ENCODE results near the gene TTC16.

TTC16 gene

DNA sequence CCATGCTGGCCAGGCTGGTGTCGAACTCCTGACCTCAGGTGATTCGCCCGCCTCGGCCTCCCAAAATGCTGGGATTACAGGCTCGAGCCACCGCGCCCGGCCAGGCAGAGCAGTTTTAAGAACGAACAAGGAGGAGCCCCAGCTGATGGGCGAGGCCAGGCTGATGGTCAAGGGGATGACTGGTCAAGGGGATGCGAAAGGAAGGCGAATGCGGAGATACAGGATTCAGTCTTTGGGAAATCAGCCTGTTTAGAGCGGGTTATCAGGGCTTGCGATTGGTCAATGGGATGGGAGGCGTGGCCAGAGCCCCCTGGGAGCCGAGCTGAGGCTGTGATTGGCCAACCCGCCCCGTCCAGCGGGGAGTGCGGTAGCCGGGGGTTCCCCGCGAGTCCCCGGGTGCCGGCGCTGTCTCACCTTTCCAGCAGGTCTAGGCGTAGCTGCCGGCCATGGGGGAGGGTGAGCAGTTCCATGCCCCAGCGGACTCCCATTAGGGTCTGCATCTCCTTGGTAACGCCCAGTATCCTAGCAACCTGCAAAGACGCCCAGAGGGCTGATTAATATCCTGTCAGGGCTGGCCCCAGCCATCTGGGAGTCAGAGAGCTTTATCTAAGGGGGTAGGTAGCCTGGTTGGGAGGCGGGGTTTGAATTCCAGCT, 26.7 kb downstream of the TTC16 start:
- ChIA-PET CTCF (interaction anchor here (0.6 to 9.5 kb wide), 12 partner anchors 7 to 217 kb away, joined by 3 to 115 read pairs (median 4); partner anchors contain the start of genes CDK9 and TOR2A), POLR2A (no interaction called here)
- DNase-seq (ENCODE audit: low read depth, low spot score) = no peak
- TF ChIP-seq, protein P1, sequence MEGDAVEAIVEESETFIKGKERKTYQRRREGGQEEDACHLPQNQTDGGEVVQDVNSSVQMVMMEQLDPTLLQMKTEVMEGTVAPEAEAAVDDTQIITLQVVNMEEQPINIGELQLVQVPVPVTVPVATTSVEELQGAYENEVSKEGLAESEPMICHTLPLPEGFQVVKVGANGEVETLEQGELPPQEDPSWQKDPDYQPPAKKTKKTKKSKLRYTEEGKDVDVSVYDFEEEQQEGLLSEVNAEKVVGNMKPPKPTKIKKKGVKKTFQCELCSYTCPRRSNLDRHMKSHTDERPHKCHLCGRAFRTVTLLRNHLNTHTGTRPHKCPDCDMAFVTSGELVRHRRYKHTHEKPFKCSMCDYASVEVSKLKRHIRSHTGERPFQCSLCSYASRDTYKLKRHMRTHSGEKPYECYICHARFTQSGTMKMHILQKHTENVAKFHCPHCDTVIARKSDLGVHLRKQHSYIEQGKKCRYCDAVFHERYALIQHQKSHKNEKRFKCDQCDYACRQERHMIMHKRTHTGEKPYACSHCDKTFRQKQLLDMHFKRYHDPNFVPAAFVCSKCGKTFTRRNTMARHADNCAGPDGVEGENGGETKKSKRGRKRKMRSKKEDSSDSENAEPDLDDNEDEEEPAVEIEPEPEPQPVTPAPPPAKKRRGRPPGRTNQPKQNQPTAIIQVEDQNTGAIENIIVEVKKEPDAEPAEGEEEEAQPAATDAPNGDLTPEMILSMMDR (IDR thresholded peaks at IDR 0.05; ENCODE audit: insufficient read depth, low read length, missing control alignments) = no peak
- H3K4me3 ChIP-seq (ENCODE audit: low read depth, low read length) = peak overlapping the region; percentile 51

DNA sequence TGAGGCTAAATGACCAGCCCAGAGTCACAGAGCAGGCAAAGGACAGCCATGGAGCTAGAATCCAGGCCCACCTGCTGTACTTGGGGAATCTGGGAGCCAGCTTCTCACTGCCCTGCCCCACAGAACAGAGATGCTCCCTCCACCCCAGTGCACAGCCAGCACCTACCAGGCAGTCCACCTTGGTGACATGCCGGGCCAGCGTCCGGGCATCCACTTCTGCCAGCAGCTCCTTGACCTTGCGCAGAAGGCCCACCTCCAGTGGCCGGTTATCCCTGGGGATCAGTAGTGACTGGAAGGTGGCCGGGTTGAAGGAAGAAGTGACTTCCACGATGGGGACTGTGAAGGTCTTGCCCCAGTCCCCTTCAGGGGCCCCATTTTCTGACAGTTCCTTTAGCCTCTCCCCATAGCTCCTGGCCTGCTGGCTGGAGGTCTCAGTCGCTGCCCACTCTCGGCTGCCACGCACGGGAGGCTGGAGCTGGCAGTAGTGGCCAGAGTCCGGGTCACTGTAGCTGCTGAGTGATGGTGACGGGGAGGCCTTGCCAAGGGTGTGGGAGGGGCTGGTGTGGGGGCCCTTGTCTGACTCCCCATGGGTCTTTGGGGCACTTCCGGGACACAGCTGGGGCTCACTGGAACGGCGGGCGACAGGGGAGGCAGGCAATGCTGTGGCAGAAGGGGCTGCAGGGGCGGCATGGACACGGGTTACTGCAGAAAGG, 28.7 kb downstream of the TTC16 start:
- TF ChIP-seq, protein P1 (IDR thresholded peaks at IDR 0.05; ENCODE audit: insufficient read depth, low read length, missing control alignments) = no peak
- ChIA-PET CTCF (interaction anchor here (1.5 to 4.7 kb wide), 4 partner anchors 9 to 177 kb away, joined by 5 to 30 read pairs (median 8); partner anchors contain the start of genes CDK9 and TOR2A), POLR2A (interaction anchor here (0.5 to 0.8 kb wide), 2 partner anchors 21 to 47 kb away, joined by 3 read pairs; no protein-coding TSS in a partner anchor)
- H3K4me3 ChIP-seq (ENCODE audit: low read depth, low read length) = no peak overlapping the region
- DNase-seq (ENCODE audit: low read depth, low spot score) = no peak

DNA sequence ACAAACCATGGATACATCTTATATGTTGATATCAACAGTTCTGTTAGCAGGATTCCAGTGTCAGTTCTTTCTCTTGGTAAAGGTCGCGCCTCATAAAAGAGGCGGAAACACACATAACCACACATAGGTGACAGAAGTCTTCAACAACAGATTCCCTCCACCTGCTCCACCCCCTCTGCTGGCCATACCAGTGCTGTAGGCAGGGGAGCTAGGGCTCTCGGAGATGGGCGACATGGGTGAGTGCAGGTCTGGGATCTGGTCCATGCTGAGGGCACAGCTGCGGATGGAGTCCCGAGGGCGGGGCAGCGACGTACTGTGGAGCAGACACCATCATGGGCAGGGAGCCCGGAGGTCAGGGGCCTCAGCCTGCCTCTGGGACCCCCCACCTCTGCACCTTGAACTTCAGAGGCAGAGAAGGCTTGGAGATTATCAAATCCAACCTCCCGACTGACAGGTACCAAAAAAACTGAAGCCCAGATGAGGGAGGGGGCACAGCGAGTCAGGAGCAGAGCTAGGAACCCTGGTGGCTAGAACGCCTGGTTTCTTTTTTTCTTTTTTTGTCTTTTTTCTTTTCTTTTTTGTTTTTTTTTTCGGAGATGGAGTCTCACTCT, 31.2 kb downstream of the TTC16 start:
- no peak overlapping the region for H3K4me3 ChIP-seq (ENCODE audit: low read depth, low read length)
- TF ChIP-seq, protein P1 (IDR thresholded peaks at IDR 0.05; ENCODE audit: insufficient read depth, low read length, missing control alignments) = no peak
- ChIA-PET POLR2A (interaction anchor here (0.6 kb wide), 1 partner anchor 14 kb away, joined by 5 read pairs; no protein-coding TSS in a partner anchor), CTCF (no interaction called here)
- no peak for DNase-seq (ENCODE audit: low read depth, low spot score)

DNA sequence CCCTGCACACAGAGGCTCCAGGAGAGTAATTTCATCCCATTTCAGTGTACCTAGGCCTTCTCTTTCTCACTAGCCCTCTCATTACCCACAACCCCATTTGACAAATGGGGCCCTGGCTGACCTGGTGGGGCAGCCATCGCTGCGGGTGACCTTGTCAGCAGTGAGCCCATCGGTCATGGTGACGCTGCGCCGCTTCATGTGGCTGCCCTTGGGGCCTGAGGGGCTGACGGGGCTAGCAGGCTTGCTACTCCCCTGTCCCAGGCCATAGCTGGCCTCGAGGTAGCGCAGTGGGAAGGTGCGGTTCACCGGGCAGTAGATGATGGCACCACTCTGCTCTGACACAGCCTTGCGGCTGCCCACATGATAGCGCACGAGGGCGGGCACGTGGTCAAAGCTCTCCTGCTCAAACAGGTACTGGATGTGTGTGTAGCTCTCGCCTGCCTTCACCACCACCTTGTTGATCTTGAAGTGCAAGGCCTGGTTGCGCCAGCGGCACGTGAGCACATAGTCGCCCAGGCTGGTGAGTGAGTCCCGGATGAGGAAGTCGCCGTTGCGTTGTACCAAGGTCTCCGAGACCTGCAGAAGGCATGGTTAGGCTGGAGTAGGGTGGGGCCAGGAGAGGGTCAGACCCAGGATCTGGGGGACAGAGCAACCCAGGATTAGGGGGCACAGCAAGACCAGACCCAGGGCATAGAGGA, 33.4 kb downstream of the TTC16 start:
- TF ChIP-seq, protein P1 (IDR thresholded peaks at IDR 0.05; ENCODE audit: insufficient read depth, low read length, missing control alignments) = no peak
- POLR2A ChIA-PET = no interaction called here
- DNase-seq (ENCODE audit: low read depth, low spot score) = no peak
- no peak overlapping the region for H3K4me3 ChIP-seq (ENCODE audit: low read depth, low read length)
- CTCF ChIA-PET = interaction anchor here (0.5 to 1.5 kb wide), 3 partner anchors 14 to 26 kb away, joined by 3 to 6 read pairs (median 3); partner anchors contain the start of gene TOR2A

DNA sequence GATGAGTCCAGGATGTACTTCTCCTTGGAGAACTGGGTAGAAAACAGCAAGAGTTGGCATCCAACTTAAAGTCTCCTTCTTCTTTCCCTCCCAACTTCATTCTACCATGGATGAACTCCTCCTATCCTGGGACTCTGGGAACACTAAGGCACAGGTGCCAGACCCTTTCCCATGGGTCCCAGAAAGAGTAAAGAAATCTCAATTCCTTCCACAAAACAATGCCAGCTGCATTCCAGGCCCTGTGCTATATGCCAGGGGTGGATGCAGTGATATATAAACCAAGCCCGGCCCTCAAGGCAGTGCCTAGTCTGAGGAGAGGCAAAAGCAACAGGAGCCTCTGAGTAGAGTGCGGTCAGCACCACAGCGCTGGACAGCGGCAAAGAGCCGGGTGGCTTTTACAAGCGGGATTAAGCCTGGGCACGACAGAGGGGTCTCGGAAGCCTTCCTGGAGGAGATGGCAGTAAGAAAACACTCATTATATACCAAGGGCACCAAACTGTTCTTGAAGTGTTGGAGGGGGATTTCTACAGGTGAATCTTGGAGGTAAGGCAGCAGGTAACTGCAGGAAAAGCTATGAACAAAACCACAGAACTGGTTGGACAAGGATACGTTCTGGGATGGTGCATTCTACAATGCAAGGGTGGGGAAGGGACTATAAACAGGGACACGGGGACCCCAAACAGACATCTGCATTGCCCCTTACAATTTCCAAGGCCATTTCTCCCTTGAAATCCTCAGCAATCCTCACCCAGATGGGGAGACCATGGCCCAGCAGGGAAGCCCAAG, 35.6 kb downstream of the TTC16 start:
- no peak for DNase-seq (ENCODE audit: low read depth, low spot score)
- CTCF ChIA-PET = interaction anchor here (0.5 to 1.4 kb wide), 2 partner anchors 16 to 132 kb away, joined by 3 read pairs; partner anchors contain the start of gene TOR2A
- no peak overlapping the region for H3K4me3 ChIP-seq (ENCODE audit: low read depth, low read length)
- POLR2A ChIA-PET = no interaction called here
- TF ChIP-seq, protein P1 (IDR thresholded peaks at IDR 0.05; ENCODE audit: insufficient read depth, low read length, missing control alignments) = no peak

All from AG04449 (cell line).